Activated CD8-positive, alpha-beta T cell treated with anti-CD3 and anti-CD28 coated beads for 36 hours (primary cell): Measurements from ENCODE around the gene PTMA. TPM values are rescaled to one million over a fixed set of nuclear protein-coding genes. Genes with fewer than 3 reads are reported as not detected.

Experiments used
- ATAC-seq: fragments of 200-7000 bp; cut with Tn5 transposase; one replicate; pipeline ENCODE4 v1.10.0; 2021; ENCODE audit warnings: mild to moderate bottlenecking, moderate library complexity
- CTCF ChIA-PET: fragments of 350-600 bp; sonication (Branson Sonifier 250); formaldehyde crosslinking; loops from one replicate; lab custom pipeline; 2021; ENCODE audit warnings: antibody characterized with exemption; lab: Charles Lee
- POLR2A ChIA-PET: fragments of 350-600 bp; sonication (Branson Sonifier 250); formaldehyde crosslinking; loops from one replicate; lab custom pipeline; 2021; ENCODE audit warnings: antibody characterized with exemption; lab: Charles Lee
- DNase-seq: peaks from one replicate; pipeline ENCODE4 v3.0.0-alpha.2; 2020
- H3K27ac Mint-ChIP-seq: one replicate; pipeline ENCODE4 v1.8.0; 2021; ENCODE audit warnings: mild to moderate bottlenecking, mixed read lengths
- H3K27me3 Mint-ChIP-seq: one replicate; pipeline ENCODE4 v1.8.0; 2021; ENCODE audit warnings: mixed read lengths
- H3K36me3 Mint-ChIP-seq: one replicate; pipeline ENCODE4 v1.8.0; 2021; ENCODE audit warnings: low read depth, mixed read lengths
- H3K4me1 Mint-ChIP-seq: one replicate; pipeline ENCODE4 v1.8.0; 2021; ENCODE audit warnings: low read depth, mixed read lengths
- H3K4me3 Mint-ChIP-seq: one replicate; pipeline ENCODE4 v1.8.0; 2021; ENCODE audit warnings: mild to moderate bottlenecking, moderate library complexity, mixed read lengths
- H3K9me3 Mint-ChIP-seq: one replicate; pipeline ENCODE4 v1.8.0; 2021; ENCODE audit warnings: mixed read lengths
- CTCF ChIP-seq: fragments of 200-600 bp; IDR thresholded peaks from one replicate; pipeline ENCODE4 v1.8.0; 2022; ENCODE audit warnings: antibody characterized with exemption, mild to moderate bottlenecking
- intact Hi-C: fragments of 100-400 bp; cut with micrococcal nuclease; formaldehyde crosslinking; loops from one replicate; pipeline ENCODE4 v1.10.0; 2022
- total RNA-seq, 2 experiments: library from RNA; stranded (reverse); gene quantifications; one replicate each; pipeline ENCODE4 v1.2.3, GENCODE V29; 2021

Gene PTMA
- total RNA-seq, 2 experiments from 2014 or later: 2,463 to 2,468 TPM

- peaks cover 2% of the 10 kb centered on the region for H3K27me3 Mint-ChIP-seq
- intact Hi-C loops: no loop called here
- no peak for TF ChIP-seq CTCF
- ChIA-PET POLR2A (interaction anchor here (0.8 to 2.1 kb wide), 5 partner anchors 13 to 26 kb away, joined by 3 to 10 read pairs (median 6); partner anchors contain the start of gene PTMA), CTCF (interaction anchor here (0.8 to 11.1 kb wide), 8 partner anchors 11 to 98 kb away, joined by 3 to 176 read pairs (median 14); partner anchors contain the start of genes COPS7B and PTMA)
- peaks cover 8% of the 10 kb centered on the region for H3K4me1 Mint-ChIP-seq
- DNase-seq (no peak), ATAC-seq (no peak)
- H3K36me3 Mint-ChIP-seq: no peaks in the 10 kb centered on the region
- H3K4me3 Mint-ChIP-seq: peak overlapping the region; percentile 1
- H3K27ac Mint-ChIP-seq: no peak overlapping the region
- no peaks in the 10 kb centered on the region for H3K9me3 Mint-ChIP-seq
Measured at GRCh38 chr2:231687961-231688360, 20.4 kb upstream of the PTMA start.

- ChIA-PET POLR2A (interaction anchor here (0.8 to 2.1 kb wide), 6 partner anchors 13 to 25 kb away, joined by 3 to 10 read pairs (median 5); partner anchors contain the start of gene PTMA), CTCF (interaction anchor here (1.5 to 11.1 kb wide), 6 partner anchors 11 to 97 kb away, joined by 3 to 176 read pairs (median 30); partner anchors contain the start of genes COPS7B and PTMA)
- Mint-ChIP-seq H3K36me3 (no peaks in the 10 kb centered on the region), H3K27me3 (peaks cover 2% of the 10 kb centered on the region), H3K4me1 (peaks cover 8% of the 10 kb centered on the region), H3K4me3 (no peak overlapping the region), H3K9me3 (no peaks in the 10 kb centered on the region), H3K27ac (no peak overlapping the region)
- no peak for TF ChIP-seq CTCF
- DNase-seq (no peak), ATAC-seq (no peak)
- intact Hi-C loops: no loop called here
Measured at GRCh38 chr2:231688719-231689118, 19.6 kb upstream of the PTMA start.

- ATAC-seq (no peak), DNase-seq (no peak)
- Mint-ChIP-seq H3K36me3 (no peaks in the 10 kb centered on the region), H3K9me3 (no peaks in the 10 kb centered on the region), H3K27me3 (peaks cover 2% of the 10 kb centered on the region), H3K27ac (no peak overlapping the region), H3K4me1 (peaks cover 8% of the 10 kb centered on the region), H3K4me3 (no peak overlapping the region)
- no peak for TF ChIP-seq CTCF
- ChIA-PET POLR2A (interaction anchor here (1.4 to 2.1 kb wide), 5 partner anchors 14 to 25 kb away, joined by 3 to 10 read pairs (median 6); partner anchors contain the start of gene PTMA), CTCF (interaction anchor here (1.5 to 11.1 kb wide), 6 partner anchors 12 to 97 kb away, joined by 3 to 176 read pairs (median 30); partner anchors contain the start of genes COPS7B and PTMA)
- intact Hi-C loops: no loop called here
Measured at GRCh38 chr2:231689124-231689893, 19.0 kb upstream of the PTMA start.

- no peaks in the 10 kb centered on the region for H3K36me3 Mint-ChIP-seq
- peaks cover 8% of the 10 kb centered on the region for H3K4me1 Mint-ChIP-seq
- ATAC-seq (no peak), DNase-seq (no peak)
- CTCF ChIA-PET: interaction anchor here (0.9 to 11.1 kb wide), 5 partner anchors 14 to 79 kb away, joined by 3 to 176 read pairs (median 6); no protein-coding TSS in a partner anchor
- intact Hi-C loops: no loop called here
- H3K27ac Mint-ChIP-seq: no peak overlapping the region
- POLR2A ChIA-PET: interaction anchor here (1.3 to 1.5 kb wide), 2 partner anchors 15 to 22 kb away, joined by 4 to 5 read pairs; no protein-coding TSS in a partner anchor
- H3K4me3 Mint-ChIP-seq: no peak overlapping the region
- no peak for TF ChIP-seq CTCF
- H3K9me3 Mint-ChIP-seq: no peaks in the 10 kb centered on the region
- H3K27me3 Mint-ChIP-seq: no peaks in the 10 kb centered on the region
Measured at GRCh38 chr2:231691251-231691772, 17.0 kb upstream of the PTMA start.
